Germinal center (tissue), 1 donor: ENCODE data around the gene AP3S1.
"Not testable (repeated sequence)": the region's sequence is repeated elsewhere in the genome, so short reads cannot be mapped to it uniquely, and the experiment has no call there.

Source experiments
- DNase-seq: peaks from one replicate; pipeline ENCODE4 v3.0.0; 2012; ENCODE audit warnings: mixed read lengths, low spot score

The AP3S1 gene

DNA sequence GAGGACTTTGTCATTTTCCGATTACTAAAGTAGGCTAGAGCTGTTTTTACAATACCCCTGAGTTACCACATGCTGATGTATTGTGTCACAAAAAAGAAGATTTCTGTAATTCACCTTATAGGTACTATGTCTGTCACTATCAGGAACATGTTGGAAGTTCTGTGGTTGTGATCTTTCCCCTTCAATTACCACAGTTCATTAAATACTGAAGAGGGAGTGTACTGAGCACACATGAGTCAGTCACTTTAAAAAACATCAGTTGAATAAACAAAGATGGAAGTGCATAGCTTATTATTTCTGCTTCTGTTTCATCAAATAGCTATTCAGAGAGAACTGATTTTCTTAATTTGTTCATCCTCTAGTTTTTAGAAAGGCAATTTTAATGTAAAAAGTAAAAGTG is 31.7 kb downstream of the AP3S1 start:
- DNase-seq = no peak

DNA sequence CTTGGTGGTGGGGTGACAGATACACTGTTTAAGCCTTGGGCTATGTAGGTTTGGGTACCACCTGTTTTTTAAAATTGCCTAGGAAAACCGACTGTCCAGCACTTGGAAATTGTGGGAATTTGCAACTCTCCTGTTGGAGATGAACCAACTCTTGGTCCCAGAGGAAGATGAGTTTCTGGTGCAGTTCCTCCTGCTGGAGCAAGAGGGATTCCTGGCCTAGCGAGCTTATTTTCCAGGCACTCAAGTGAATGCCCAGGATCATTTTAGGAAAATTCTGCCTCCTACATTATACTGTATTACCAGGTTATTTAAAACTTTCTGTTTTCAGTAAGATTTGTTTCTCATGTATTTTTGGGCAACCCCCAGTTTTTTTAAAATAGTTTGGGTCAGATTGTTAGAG is 33.7 kb downstream of the AP3S1 start:
- DNase-seq = no peak

DNA sequence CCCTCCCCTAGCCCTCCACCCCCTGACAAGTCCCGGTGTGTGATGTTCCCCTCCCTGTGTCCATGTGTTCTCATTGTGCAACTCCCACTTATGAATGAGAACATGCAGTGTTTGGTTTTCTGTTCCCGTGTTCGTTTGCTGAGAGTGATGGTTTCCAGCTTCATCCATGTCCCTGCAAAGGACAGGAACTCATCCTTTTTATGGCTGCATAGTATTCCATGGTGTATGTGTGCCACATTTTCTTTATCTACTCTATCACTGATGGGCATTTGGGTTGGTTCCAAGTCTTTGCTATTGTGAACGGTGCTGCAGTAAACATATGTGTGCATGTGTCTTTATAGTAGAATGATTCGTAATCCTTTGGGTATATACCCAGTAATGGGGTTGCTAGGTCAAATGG is 35.6 kb downstream of the AP3S1 start:
- not testable (repeated sequence) for DNase-seq

GRCh38 chr5:115882434-115882833 is 40.7 kb downstream of the AP3S1 start:
- DNase-seq = not testable (repeated sequence)

DNA sequence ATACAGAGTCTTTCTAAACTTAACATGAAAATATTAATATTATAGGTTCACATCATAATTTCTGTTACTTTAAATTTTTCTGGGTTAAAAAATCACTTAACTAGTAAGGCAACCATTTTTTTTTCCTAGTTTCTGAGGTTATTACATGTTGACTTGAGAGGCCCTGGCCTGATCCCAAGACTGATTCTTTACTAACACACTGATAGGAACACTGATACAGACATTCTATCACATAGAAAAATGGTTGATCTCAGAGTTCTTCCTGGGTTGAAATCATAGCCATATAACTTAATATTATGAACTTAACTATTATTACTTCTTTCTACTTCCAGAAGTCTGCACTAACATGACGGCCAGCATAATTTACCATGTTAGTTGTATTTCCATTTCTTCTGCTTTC is 43.0 kb downstream of the AP3S1 start:
- no peak for DNase-seq

- not testable (repeated sequence) for DNase-seq
These were observed 43.5 kb downstream of the AP3S1 start for GRCh38 chr5:115885208-115885607.

GRCh38 chr5:115888027-115888426 is 46.3 kb downstream of the AP3S1 start:
- peak; percentile 6 for DNase-seq

DNA sequence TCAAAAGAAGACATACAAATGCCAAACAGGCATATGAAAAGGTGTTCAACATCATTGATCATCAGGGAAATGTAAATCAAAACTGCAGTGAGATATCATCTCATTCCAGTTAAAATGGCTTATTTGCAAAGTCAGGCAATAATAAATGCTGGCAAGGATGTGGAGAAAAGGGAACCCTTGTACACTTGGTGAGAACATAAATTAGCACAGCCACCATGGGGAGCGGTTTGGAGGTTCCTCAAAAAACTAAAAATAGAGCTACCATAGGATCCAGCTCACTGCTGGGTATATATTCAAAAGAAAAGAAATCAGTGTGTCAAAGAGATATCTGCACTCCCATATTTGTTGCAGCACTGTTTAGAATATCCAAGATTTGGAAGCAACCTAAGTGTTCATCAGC is 50.3 kb downstream of the AP3S1 start:
- no peak for DNase-seq

GRCh38 chr5:115894342-115894741 is 52.6 kb downstream of the AP3S1 start:
- DNase-seq = no peak

DNA sequence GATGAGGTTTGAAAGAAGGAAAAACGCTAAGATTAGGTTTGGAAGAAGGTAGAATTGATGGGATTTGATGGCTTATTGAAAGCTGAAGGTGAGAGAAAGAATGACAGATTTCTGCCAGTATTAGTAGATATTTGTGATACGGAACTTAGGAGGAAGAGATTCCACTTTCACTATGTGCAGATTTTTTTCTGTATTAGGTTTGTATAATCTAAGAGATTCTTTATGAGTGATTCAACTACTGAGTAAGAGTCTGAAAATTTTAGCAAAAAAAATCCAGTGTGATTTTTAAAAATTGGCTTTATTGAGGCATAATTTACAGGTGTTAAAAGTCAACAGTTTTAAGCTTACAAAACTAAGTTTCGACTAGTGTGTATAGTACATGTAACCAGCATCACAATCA is 54.1 kb downstream of the AP3S1 start:
- DNase-seq = no peak

DNA sequence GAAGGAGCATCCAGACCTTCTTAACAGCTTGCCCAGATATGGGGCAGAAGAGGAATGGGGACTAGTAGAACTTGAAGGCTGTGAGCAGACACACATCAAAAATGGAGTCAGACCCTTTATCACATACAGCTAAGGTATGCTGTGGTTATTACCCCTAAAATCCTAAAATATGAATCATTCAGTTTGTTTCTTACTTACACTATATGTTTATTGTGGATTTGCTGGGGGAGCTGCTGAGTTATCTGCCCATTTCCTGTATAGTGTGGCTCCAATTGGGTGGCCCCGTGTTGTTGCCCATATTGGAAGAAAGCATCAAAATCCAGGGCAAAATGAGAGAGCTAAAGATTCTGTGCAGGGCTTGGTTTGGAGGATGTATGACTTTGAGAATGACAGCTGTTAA is 56.9 kb downstream of the AP3S1 start:
- no peak for DNase-seq

- peak; percentile 15 for DNase-seq
These were observed 65.4 kb downstream of the AP3S1 start for GRCh38 chr5:115907177-115907576.

DNA sequence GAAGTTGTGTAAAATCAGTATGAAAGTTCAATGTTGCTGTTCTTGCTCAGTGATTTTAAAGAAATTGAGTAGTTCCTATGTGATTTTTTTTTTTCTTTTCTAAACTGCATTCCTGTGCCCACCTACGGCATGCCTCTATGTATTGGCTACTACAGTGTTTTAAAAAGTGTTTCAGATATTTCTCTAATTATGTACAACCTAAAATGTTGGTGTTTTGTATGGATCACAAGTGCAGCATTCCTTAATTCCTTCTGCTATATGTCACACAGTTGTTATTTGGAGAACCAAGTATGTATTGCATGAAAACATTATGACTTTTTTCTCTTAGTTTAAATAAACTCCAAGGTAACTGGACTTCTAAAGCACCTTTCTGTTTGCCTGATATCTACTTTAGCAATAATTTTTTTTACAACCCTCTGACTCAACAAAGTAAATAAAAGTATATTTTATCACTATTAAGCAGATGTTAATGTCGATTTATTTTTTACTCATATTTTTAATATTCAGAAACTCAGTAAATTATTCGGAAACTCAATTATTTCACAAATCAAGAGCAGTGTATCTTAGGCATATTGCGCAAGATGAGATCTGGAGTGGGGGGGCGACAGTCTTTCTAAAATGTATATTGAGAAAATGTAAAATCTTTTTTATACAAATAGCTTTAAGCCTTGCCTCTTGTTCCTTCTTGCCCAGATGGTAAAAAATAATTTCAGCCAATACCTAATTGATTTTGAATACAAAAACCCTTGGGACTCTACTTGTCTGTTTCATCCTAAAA is 72.1 kb downstream of the AP3S1 start:
- DNase-seq = not testable (repeated sequence)

DNA sequence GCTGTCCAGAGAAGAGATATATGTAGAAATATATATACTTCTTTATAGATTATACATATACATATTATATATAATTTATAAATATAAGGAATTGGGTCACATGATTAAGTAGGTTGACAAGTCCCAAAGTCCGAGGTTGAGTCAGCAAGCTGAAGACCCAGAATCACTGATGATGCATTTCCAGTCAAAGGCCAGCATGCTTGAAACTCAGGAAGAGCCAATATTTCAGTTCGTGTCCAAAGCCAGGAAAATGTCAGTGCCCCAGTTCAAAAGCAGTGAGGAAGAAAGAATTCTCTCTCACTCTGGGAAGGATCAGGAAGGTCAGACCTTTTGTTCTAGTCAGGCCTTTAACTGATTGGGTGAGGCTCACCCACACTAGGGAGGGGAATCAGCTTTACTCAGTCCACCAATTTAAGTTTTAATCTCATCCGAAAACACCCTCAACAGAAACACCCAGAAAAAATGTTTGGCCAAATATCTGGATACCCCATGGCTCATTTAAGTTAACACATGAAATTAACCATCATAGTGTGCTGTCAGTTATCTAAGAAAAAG is 78.5 kb downstream of the AP3S1 start:
- no peak for DNase-seq

- not testable (repeated sequence) for DNase-seq
These were observed 87.1 kb downstream of the AP3S1 start for GRCh38 chr5:115928578-115929407.

GRCh38 chr5:115930171-115930570 is 88.4 kb downstream of the AP3S1 start:
- not testable (repeated sequence) for DNase-seq

DNA sequence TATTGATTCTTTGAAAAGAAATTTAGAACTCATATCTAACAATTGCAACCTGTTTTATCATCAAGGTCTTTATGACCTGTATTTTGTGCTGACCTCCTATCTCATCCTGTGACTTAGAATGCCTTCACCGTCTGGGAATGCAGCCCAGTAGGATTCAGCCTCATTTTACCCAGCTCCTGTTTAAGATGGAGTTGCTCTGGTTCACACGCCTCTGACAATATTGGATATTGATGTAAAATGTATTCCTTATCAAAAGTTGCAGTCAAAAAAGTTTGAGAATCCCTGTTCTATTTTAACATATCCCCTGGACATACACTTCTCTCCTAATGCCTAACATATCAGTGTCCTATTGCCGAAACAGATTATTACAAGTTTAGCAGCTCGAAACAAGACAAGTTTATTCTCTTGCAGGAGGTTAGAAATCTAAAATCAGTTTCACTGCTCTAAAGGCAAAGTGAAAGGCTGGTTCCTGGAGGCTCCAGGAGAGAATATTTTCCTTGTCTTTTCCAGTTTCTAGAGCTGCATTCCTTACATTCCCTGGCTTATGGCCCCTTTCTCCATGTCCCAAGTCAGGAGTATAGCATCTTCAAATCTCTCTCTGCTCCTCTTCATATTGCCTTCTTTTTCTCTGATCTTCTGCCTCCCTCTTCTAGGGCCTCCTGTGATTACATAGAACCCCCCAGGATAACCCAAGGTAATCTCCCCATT is 89.0 kb downstream of the AP3S1 start:
- DNase-seq = no peak

DNA sequence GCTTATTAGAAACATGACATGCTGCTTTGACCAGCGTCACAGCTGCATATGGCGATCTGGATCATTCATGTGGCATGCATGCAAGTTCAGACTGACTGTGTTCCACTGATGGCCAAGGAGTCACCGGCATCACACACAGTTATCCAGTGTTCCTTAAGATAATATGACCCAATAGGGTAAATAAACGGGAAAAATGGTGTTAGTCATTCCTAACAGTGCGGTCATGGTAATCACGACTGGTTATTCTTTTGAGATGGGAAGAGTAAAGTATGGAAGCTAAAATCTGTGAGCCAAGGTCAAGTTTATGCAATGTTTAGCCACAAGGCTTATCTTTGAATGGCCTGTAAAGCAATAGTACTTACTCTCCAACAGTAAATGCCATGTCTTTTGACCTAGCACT is 91.3 kb downstream of the AP3S1 start:
- DNase-seq = no peak

- DNase-seq = no peak
These were observed 92.7 kb downstream of the AP3S1 start for GRCh38 chr5:115934388-115934974.

DNA sequence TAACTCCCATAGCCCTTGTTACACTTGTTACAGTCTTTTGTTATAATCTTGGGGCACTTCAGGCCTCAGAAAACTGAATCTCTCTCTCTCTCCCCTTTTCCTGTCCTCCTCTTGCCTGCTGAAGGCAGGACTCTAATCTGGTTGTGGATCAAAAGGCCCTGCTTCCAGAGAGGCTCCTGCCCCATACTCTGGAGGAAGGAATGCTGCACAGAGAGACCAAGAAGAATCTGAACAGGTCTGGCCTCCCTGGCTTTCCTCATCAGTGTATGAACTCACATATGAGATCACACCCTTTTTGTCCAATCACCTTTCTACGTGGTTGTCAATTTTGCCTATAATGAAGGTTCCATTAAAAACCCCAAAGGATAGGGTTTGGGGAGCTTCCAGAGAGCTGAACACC is 94.3 kb downstream of the AP3S1 start:
- no peak for DNase-seq

DNA sequence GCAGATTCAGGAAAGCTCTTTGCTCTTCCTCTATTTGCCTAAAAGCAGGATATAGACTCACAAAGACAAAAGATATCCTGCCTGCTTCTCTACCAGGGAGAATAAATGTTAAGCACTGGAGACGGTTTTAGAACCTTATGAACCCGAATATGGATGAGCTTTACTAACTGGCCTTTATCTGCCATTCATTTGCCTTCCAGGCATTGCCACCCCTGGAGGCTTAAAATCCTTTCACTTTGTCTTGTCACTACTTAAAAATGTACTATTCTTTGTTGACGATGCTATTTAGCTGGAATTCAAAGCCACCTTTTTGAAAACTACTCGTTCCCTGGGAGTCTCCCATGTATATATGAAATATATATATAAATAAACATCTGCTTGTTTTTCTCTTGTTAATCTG is 97.3 kb downstream of the AP3S1 start:
- no peak for DNase-seq
